ENCODE results near the gene CYP2A13.
"Not testable (repeated sequence)": the region's sequence is repeated elsewhere in the genome, so short reads cannot be mapped to it uniquely, and the experiment has no call there.

DNA sequence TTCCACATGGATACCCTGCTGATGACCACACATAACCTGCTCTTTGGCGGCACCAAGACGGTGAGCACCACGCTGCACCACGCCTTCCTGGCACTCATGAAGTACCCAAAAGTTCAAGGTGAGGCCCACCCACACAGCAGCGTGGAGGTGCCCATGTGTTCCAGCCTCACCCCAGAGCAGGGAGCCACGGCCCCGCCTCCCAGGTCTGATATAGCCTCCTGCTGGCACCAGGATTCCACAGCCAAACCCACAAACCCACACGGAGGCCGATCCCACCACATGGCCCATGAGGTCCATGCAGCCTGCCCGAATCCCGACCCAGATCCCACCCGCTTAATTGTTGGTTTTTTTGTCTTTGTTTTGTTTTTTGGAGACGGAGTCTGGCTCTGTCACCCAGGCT is 34.6 kb downstream of the CYP2A13 start:
- TF ChIP-seq, protein P1, sequence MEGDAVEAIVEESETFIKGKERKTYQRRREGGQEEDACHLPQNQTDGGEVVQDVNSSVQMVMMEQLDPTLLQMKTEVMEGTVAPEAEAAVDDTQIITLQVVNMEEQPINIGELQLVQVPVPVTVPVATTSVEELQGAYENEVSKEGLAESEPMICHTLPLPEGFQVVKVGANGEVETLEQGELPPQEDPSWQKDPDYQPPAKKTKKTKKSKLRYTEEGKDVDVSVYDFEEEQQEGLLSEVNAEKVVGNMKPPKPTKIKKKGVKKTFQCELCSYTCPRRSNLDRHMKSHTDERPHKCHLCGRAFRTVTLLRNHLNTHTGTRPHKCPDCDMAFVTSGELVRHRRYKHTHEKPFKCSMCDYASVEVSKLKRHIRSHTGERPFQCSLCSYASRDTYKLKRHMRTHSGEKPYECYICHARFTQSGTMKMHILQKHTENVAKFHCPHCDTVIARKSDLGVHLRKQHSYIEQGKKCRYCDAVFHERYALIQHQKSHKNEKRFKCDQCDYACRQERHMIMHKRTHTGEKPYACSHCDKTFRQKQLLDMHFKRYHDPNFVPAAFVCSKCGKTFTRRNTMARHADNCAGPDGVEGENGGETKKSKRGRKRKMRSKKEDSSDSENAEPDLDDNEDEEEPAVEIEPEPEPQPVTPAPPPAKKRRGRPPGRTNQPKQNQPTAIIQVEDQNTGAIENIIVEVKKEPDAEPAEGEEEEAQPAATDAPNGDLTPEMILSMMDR (conservative IDR thresholded peaks at IDR 0.05): not testable (repeated sequence)
- TF ChIP-seq ZFX (IDR thresholded peaks at IDR 0.05): not testable (repeated sequence)
